Measurements from ENCODE around the gene SLFN12L.

SLFN12L gene

GRCh38 chr17:35537601-35538141 is at the start of gene SLFN12L:
SLFN12L (minus strand) TSS chr17:35537678; CDS start chr17:35522364, 15,314 bp downstream.
- peak; percentile 40 for DNase-seq (ENCODE audit: extremely low spot score)
- ChIA-PET POLR2A (no interaction called here), CTCF (interaction anchor here (0.8 to 10.2 kb wide), 9 partner anchors 11 to 367 kb away, joined by 3 to 207 read pairs (median 5); partner anchors contain the start of genes PEX12 and SLFN14)
- TF ChIP-seq CTCF (IDR thresholded peaks at IDR 0.05; ENCODE audit: control extremely low read depth, extremely low read depth, low read depth, missing control alignments), result no peak

- ChIA-PET POLR2A (interaction anchor here (1.3 kb wide), 1 partner anchor 8 kb away, joined by 5 read pairs; the partner anchor contains the start of gene PEX12), CTCF (interaction anchor here (1.1 to 1.9 kb wide), 2 partner anchors 9 to 47 kb away, joined by 4 to 5 read pairs; no protein-coding TSS in a partner anchor)
- DNase-seq (ENCODE audit: extremely low spot score), result no peak
- TF ChIP-seq CTCF (IDR thresholded peaks at IDR 0.05; ENCODE audit: control extremely low read depth, extremely low read depth, low read depth, missing control alignments), result no peak
These were observed 49.1 kb upstream of the SLFN12L start for GRCh38 chr17:35586569-35587073.

- POLR2A ChIA-PET, result no interaction called here
- TF ChIP-seq CTCF (IDR thresholded peaks at IDR 0.05; ENCODE audit: control extremely low read depth, extremely low read depth, low read depth, missing control alignments), result no peak
- CTCF ChIA-PET, result no interaction called here
- DNase-seq (ENCODE audit: extremely low spot score), result no peak
These were observed 46.6 kb upstream of the SLFN12L start for GRCh38 chr17:35584061-35584460.

- TF ChIP-seq CTCF (IDR thresholded peaks at IDR 0.05; ENCODE audit: control extremely low read depth, extremely low read depth, low read depth, missing control alignments), result no peak
- POLR2A ChIA-PET, result interaction anchor here (0.5 to 1.6 kb wide), 4 partner anchors 8 to 205 kb away, joined by 3 to 5 read pairs (median 4); partner anchors contain the start of genes AP2B1 and SLFN11
- peak; percentile 18 for DNase-seq (ENCODE audit: extremely low spot score)
- CTCF ChIA-PET, result interaction anchor here (1.0 to 2.2 kb wide), 11 partner anchors 9 to 266 kb away, joined by 3 to 9 read pairs (median 5); partner anchors contain the start of gene SLFN12L
These were observed 41.5 kb upstream of the SLFN12L start for GRCh38 chr17:35578929-35579432.

- TF ChIP-seq CTCF (IDR thresholded peaks at IDR 0.05; ENCODE audit: control extremely low read depth, extremely low read depth, low read depth, missing control alignments), result no peak
- peak; percentile 88 for DNase-seq (ENCODE audit: extremely low spot score)
- ChIA-PET POLR2A (interaction anchor here (0.5 to 1.6 kb wide), 4 partner anchors 8 to 205 kb away, joined by 3 to 5 read pairs (median 4); partner anchors contain the start of genes AP2B1 and SLFN11), CTCF (interaction anchor here (0.6 to 2.2 kb wide), 14 partner anchors 8 to 266 kb away, joined by 3 to 9 read pairs (median 4); partner anchors contain the start of gene SLFN12L)
These were observed 40.9 kb upstream of the SLFN12L start, which contains the start of gene PEX12 for GRCh38 chr17:35578197-35578928. PEX12 (minus strand) TSS chr17:35578571; CDS start chr17:35578021, 550 bp downstream.

GRCh38 chr17:35577830-35578196 is 40.3 kb upstream of the SLFN12L start:
- POLR2A ChIA-PET, result interaction anchor here (1.0 to 1.6 kb wide), 3 partner anchors 9 to 204 kb away, joined by 3 to 5 read pairs (median 3); partner anchors contain the start of genes AP2B1 and SLFN11
- TF ChIP-seq CTCF (IDR thresholded peaks at IDR 0.05; ENCODE audit: control extremely low read depth, extremely low read depth, low read depth, missing control alignments), result no peak
- no peak for DNase-seq (ENCODE audit: extremely low spot score)
- CTCF ChIA-PET, result interaction anchor here (1.0 to 1.9 kb wide), 6 partner anchors 9 to 265 kb away, joined by 3 to 6 read pairs (median 4); no protein-coding TSS in a partner anchor
